ENCODE data around the gene CHD2. TPM values are rescaled to one million over a fixed set of nuclear protein-coding genes. Genes with fewer than 3 reads are reported as not detected.

The CHD2 gene
- total and polyA plus RNA-seq, 4 donors = 38.0 to 144 (median 81.5) TPM

GRCh38 chr15:92930054-92930621 is 30.0 kb downstream of the CHD2 start:
- no peaks in the 10 kb centered on the region for H3K9me3 ChIP-seq (ENCODE audit: control insufficient read depth, low read length)
- H3K4me3 ChIP-seq (ENCODE audit: low read length in 2 of 2) = no peak overlapping the region
- ATAC-seq (ENCODE audit: low FRiP score) (no peak), DNase-seq (no peak)
- no peak overlapping the region for H3K27ac ChIP-seq (ENCODE audit: low read depth in 1 of 2, low read length in 2 of 2)
- H3K4me1 ChIP-seq (ENCODE audit: control insufficient read depth in 1 of 2, insufficient read depth in 2 of 2, low read length in 2 of 2) = peaks cover 0 to 3% of the 10 kb centered on the region in 2 donors
- no peaks in the 10 kb centered on the region for H3K27me3 ChIP-seq (ENCODE audit: control insufficient read depth in 1 of 2, insufficient read depth in 2 of 2, low read length in 1 of 2)
- intact Hi-C loops (cut with DNase I) = no loop called here
- H3K36me3 ChIP-seq (ENCODE audit: control insufficient read depth in 1 of 2, insufficient read depth in 2 of 2, low read length in 1 of 2) = peaks cover 4 to 19% of the 10 kb centered on the region in 2 donors
- WGBS, 2 donors = 44 to 68% methylated on average over 3 of the region's 3 CpGs

- Histone ChIP-seq H3K27ac (ENCODE audit: low read depth in 1 of 2, low read length in 2 of 2) (peak overlapping the region in 1 of 2 donors; percentile 44), H3K27me3 (ENCODE audit: control insufficient read depth in 1 of 2, insufficient read depth in 2 of 2, low read length in 1 of 2) (no peaks in the 10 kb centered on the region), H3K36me3 (ENCODE audit: control insufficient read depth in 1 of 2, insufficient read depth in 2 of 2, low read length in 1 of 2) (peaks cover 5 to 19% of the 10 kb centered on the region in 2 donors), H3K4me3 (ENCODE audit: low read length in 2 of 2) (no peak overlapping the region), H3K9me3 (ENCODE audit: control insufficient read depth, low read length) (no peaks in the 10 kb centered on the region), H3K4me1 (ENCODE audit: control insufficient read depth in 1 of 2, insufficient read depth in 2 of 2, low read length in 2 of 2) (peaks cover 0 to 3% of the 10 kb centered on the region in 2 donors)
- intact Hi-C loops (cut with DNase I) = no loop called here
- DNase-seq = no peak
- ATAC-seq (ENCODE audit: low FRiP score) = peak; percentile 44
- WGBS, 2 donors = 6 to 10% methylated on average over 1 of the region's 1 CpG
Observed at GRCh38 chr15:92930776-92931175, 30.7 kb downstream of the CHD2 start.

GRCh38 chr15:92932946-92933649 is 33.0 kb downstream of the CHD2 start:
- DNase-seq = no peak
- H3K4me1 ChIP-seq (ENCODE audit: control insufficient read depth in 1 of 2, insufficient read depth in 2 of 2, low read length in 2 of 2) = peaks cover 0 to 3% of the 10 kb centered on the region in 2 donors
- intact Hi-C loops (cut with DNase I) = no loop called here
- H3K4me3 ChIP-seq (ENCODE audit: low read length in 2 of 2) = no peak overlapping the region
- no peak for ATAC-seq (ENCODE audit: low FRiP score)
- no peaks in the 10 kb centered on the region for H3K27me3 ChIP-seq (ENCODE audit: control insufficient read depth in 1 of 2, insufficient read depth in 2 of 2, low read length in 1 of 2)
- 89 to 92% methylated on average over 8 of the region's 8 CpGs for WGBS, 2 donors
- H3K9me3 ChIP-seq (ENCODE audit: control insufficient read depth, low read length) = no peaks in the 10 kb centered on the region
- H3K36me3 ChIP-seq (ENCODE audit: control insufficient read depth in 1 of 2, insufficient read depth in 2 of 2, low read length in 1 of 2) = peaks cover 8 to 16% of the 10 kb centered on the region in 2 donors
- no peak overlapping the region for H3K27ac ChIP-seq (ENCODE audit: low read depth in 1 of 2, low read length in 2 of 2)

GRCh38 chr15:92933831-92934230 is 33.7 kb downstream of the CHD2 start:
- intact Hi-C loops (cut with DNase I) = no loop called here
- H3K4me1 ChIP-seq (ENCODE audit: control insufficient read depth in 1 of 2, insufficient read depth in 2 of 2, low read length in 2 of 2) = peaks cover 0 to 3% of the 10 kb centered on the region in 2 donors
- ATAC-seq (ENCODE audit: low FRiP score) = no peak
- no peaks in the 10 kb centered on the region for H3K9me3 ChIP-seq (ENCODE audit: control insufficient read depth, low read length)
- no peaks in the 10 kb centered on the region for H3K27me3 ChIP-seq (ENCODE audit: control insufficient read depth in 1 of 2, insufficient read depth in 2 of 2, low read length in 1 of 2)
- no peak overlapping the region for H3K27ac ChIP-seq (ENCODE audit: low read depth in 1 of 2, low read length in 2 of 2)
- H3K4me3 ChIP-seq (ENCODE audit: low read length in 2 of 2) = no peak overlapping the region
- H3K36me3 ChIP-seq (ENCODE audit: control insufficient read depth in 1 of 2, insufficient read depth in 2 of 2, low read length in 1 of 2) = peaks cover 8 to 11% of the 10 kb centered on the region in 2 donors
- WGBS, 2 donors = 86 to 94% methylated on average over 1 of the region's 1 CpG
- no peak for DNase-seq

- peaks cover 7 to 11% of the 10 kb centered on the region in 2 donors for H3K36me3 ChIP-seq (ENCODE audit: control insufficient read depth in 1 of 2, insufficient read depth in 2 of 2, low read length in 1 of 2)
- H3K27me3 ChIP-seq (ENCODE audit: control insufficient read depth in 1 of 2, insufficient read depth in 2 of 2, low read length in 1 of 2) = no peaks in the 10 kb centered on the region
- H3K4me3 ChIP-seq (ENCODE audit: low read length in 2 of 2) = no peak overlapping the region
- ATAC-seq (ENCODE audit: low FRiP score) (no peak), DNase-seq (no peak)
- H3K4me1 ChIP-seq (ENCODE audit: control insufficient read depth in 1 of 2, insufficient read depth in 2 of 2, low read length in 2 of 2) = peaks cover 2 to 3% of the 10 kb centered on the region in 2 donors
- no peaks in the 10 kb centered on the region for H3K9me3 ChIP-seq (ENCODE audit: control insufficient read depth, low read length)
- 71 to 75% methylated on average over 6 of the region's 6 CpGs for WGBS, 2 donors
- intact Hi-C loops (cut with DNase I) = no loop called here
- no peak overlapping the region for H3K27ac ChIP-seq (ENCODE audit: low read depth in 1 of 2, low read length in 2 of 2)
Observed at GRCh38 chr15:92934716-92935115, 34.6 kb downstream of the CHD2 start.

GRCh38 chr15:92936138-92936537 is 36.0 kb downstream of the CHD2 start:
- peaks cover 5 to 7% of the 10 kb centered on the region in 2 donors for H3K36me3 ChIP-seq (ENCODE audit: control insufficient read depth in 1 of 2, insufficient read depth in 2 of 2, low read length in 1 of 2)

GRCh38 chr15:92936693-92937092 is 36.6 kb downstream of the CHD2 start:
- 92 to 93% methylated on average over 2 of the region's 2 CpGs for WGBS, 2 donors
- DNase-seq (no peak), ATAC-seq (ENCODE audit: low FRiP score) (no peak)
- Histone ChIP-seq H3K9me3 (ENCODE audit: control insufficient read depth, low read length) (no peaks in the 10 kb centered on the region), H3K4me3 (ENCODE audit: low read length in 2 of 2) (no peak overlapping the region), H3K27me3 (ENCODE audit: control insufficient read depth in 1 of 2, insufficient read depth in 2 of 2, low read length in 1 of 2) (no peaks in the 10 kb centered on the region), H3K4me1 (ENCODE audit: control insufficient read depth in 1 of 2, insufficient read depth in 2 of 2, low read length in 2 of 2) (peaks cover 0 to 2% of the 10 kb centered on the region in 2 donors), H3K36me3 (ENCODE audit: control insufficient read depth in 1 of 2, insufficient read depth in 2 of 2, low read length in 1 of 2) (peaks cover 5 to 7% of the 10 kb centered on the region in 2 donors), H3K27ac (ENCODE audit: low read depth in 1 of 2, low read length in 2 of 2) (no peak overlapping the region)
- intact Hi-C loops (cut with DNase I) = no loop called here

More at GRCh38 chr15:92936138-92936537, 36.0 kb downstream of the CHD2 start:
- H3K4me3 ChIP-seq (ENCODE audit: low read length in 2 of 2) = no peak overlapping the region
- DNase-seq = no peak
- H3K9me3 ChIP-seq (ENCODE audit: control insufficient read depth, low read length) = no peaks in the 10 kb centered on the region
- H3K4me1 ChIP-seq (ENCODE audit: control insufficient read depth in 1 of 2, insufficient read depth in 2 of 2, low read length in 2 of 2) = peaks cover 0 to 2% of the 10 kb centered on the region in 2 donors
- intact Hi-C loops (cut with DNase I) = no loop called here
- no peak for ATAC-seq (ENCODE audit: low FRiP score)
- no peaks in the 10 kb centered on the region for H3K27me3 ChIP-seq (ENCODE audit: control insufficient read depth in 1 of 2, insufficient read depth in 2 of 2, low read length in 1 of 2)
- WGBS, 2 donors = 99% methylated on average over 2 of the region's 2 CpGs
- no peak overlapping the region for H3K27ac ChIP-seq (ENCODE audit: low read depth in 1 of 2, low read length in 2 of 2)

- ATAC-seq (ENCODE audit: low FRiP score) = no peak
- intact Hi-C loops (cut with DNase I) = no loop called here
- H3K27me3 ChIP-seq (ENCODE audit: control insufficient read depth in 1 of 2, insufficient read depth in 2 of 2, low read length in 1 of 2) = no peaks in the 10 kb centered on the region
- H3K27ac ChIP-seq (ENCODE audit: low read depth in 1 of 2, low read length in 2 of 2) = no peak overlapping the region
- no peak overlapping the region for H3K4me3 ChIP-seq (ENCODE audit: low read length in 2 of 2)
- H3K4me1 ChIP-seq (ENCODE audit: control insufficient read depth in 1 of 2, insufficient read depth in 2 of 2, low read length in 2 of 2) = peaks cover 0 to 2% of the 10 kb centered on the region in 2 donors
- H3K36me3 ChIP-seq (ENCODE audit: control insufficient read depth in 1 of 2, insufficient read depth in 2 of 2, low read length in 1 of 2) = peaks cover 5 to 9% of the 10 kb centered on the region in 2 donors
- no peak for DNase-seq
- no peaks in the 10 kb centered on the region for H3K9me3 ChIP-seq (ENCODE audit: control insufficient read depth, low read length)
Observed at GRCh38 chr15:92937901-92938300, 37.8 kb downstream of the CHD2 start.

- no peaks in the 10 kb centered on the region for H3K27me3 ChIP-seq (ENCODE audit: control insufficient read depth in 1 of 2, insufficient read depth in 2 of 2, low read length in 1 of 2)
- WGBS, 2 donors = 80 to 84% methylated on average over 2 of the region's 2 CpGs
- no peak overlapping the region for H3K4me3 ChIP-seq (ENCODE audit: low read length in 2 of 2)
- DNase-seq (no peak), ATAC-seq (ENCODE audit: low FRiP score) (no peak)
- H3K27ac ChIP-seq (ENCODE audit: low read depth in 1 of 2, low read length in 2 of 2) = no peak overlapping the region
- H3K4me1 ChIP-seq (ENCODE audit: control insufficient read depth in 1 of 2, insufficient read depth in 2 of 2, low read length in 2 of 2) = peaks cover 0 to 2% of the 10 kb centered on the region in 2 donors
- H3K36me3 ChIP-seq (ENCODE audit: control insufficient read depth in 1 of 2, insufficient read depth in 2 of 2, low read length in 1 of 2) = peaks cover 5 to 9% of the 10 kb centered on the region in 2 donors
- no peaks in the 10 kb centered on the region for H3K9me3 ChIP-seq (ENCODE audit: control insufficient read depth, low read length)
- intact Hi-C loops (cut with DNase I) = no loop called here
Observed at GRCh38 chr15:92938387-92938786, 38.3 kb downstream of the CHD2 start.
